ENCODE measurements around the gene ATP5F1B.
"Not testable (repeated sequence)": the region's sequence is repeated elsewhere in the genome, so short reads cannot be mapped to it uniquely, and the experiment has no call there.

The ATP5F1B gene

DNA sequence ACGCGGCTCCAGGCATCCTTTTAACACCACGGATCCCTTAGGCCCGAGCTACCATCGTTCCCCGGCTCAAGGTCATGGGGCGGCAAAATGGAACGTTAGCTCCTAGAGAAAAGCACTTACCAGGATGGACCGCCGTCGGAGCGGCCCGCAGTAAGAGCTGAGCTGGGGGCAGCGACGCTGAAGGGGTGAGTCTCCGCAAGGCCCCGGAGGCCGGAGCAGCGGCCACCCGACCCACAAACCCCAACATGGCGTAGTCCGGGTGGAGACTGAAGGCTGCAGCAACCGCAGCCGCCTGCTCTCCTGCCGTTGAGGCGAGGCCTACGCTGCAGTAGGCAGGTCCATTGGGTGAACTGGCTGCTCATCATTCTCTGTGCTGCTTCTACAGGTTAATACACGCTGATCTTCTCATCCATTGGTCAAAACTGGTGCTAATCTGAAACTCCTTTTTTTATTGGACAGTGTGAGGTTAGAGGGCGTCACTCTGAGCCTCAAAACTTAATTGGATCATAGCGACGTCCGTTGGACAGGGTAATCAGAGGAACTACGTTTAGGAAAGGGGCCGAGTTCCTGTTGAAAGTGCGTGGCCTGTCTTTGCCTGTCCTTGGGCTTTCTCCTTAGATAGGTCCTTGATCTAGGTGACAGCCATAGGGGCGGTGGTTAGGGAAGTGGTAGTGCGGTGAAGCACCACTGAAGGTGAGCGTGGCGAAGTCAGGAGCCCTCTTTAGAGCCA is at the start of gene ATP5F1B:
Gene ATP5F1B, minus strand, starts transcription at position 268 of the 730 bp plus-strand sequence. Its CDS starts 21 bp downstream, at position 247.
- peak; percentile 73 to 79 for DNase-seq (ENCODE audit: low read depth in 2 of 2)

DNA sequence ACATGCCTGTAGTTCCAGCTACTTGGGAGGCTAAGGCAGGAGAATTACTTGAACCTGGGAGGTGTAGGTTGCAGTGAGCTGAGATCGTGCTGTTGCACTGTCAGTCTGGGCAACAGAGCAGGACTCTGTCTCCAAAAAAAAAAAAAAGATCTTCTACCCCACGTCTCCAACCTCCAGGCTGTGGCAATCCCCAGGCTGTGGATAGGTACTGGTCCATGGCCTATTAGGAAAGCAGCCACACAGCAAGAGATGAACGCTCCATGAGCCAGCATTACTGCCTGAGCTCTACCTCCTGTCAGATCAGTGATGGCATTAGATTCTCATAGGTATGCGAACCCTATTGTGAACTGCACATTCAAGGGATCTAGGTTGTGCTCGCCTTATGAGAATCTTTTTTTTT is 48.4 kb upstream of the ATP5F1B start:
- no peak for DNase-seq (ENCODE audit: low read depth in 2 of 2)

DNA sequence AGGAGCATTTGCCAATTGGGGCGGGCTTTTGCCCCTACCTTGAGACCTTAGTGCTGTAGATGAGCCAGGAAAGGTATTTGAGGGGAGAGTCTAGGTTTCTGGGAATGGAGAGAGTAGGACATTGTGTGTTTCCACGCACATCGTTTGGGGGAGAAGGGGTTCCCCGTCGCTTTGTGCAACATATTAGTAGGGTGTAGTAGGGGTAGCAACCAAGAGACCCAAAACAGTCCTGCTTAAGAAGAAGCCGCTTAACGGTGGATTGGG is 43.0 kb upstream of the ATP5F1B start:
- no peak for DNase-seq (ENCODE audit: low read depth in 2 of 2)

DNA sequence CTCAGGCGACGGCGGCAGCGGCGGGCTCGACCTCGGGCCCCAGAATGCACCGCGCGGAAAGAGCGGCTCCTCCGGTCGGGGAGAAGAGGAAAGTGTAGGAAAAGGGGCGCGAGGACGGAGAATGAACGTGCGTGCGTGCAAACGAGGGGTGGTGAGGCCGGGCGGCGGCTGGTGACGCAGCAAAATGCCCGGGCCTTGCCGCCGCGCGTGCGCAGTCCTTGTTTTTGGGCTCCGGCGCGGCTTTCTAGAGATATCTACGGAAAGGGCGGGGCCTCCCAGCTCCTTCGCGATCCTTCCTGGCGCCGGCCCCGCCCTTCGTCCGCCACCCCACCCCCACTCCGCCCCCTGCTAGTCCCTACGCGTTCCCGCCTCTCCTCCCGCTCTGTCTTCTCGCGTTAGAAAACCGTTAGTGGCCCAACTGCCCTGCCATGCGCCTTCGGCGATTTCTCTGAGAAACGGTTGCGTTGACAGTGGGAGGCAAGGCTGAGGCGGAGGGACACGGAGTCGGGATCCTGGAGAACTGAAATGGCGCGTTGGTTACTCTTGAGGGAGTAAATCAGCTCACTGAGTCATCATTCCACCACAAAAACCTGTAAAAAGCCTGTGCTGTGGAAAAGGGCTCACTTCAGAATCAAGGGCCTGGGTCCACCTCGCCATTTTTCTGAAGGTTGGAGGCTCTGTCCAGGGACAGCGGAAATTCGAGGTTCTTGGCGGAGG is 42.5 kb upstream of the ATP5F1B start, which contains the start of gene PTGES3:
Gene PTGES3, minus strand, starts transcription at position 156 of the 717 bp plus-strand sequence. CDS start 285 bp downstream, outside the sequence.
- DNase-seq (ENCODE audit: low read depth in 2 of 2) = peak; percentile 96

DNA sequence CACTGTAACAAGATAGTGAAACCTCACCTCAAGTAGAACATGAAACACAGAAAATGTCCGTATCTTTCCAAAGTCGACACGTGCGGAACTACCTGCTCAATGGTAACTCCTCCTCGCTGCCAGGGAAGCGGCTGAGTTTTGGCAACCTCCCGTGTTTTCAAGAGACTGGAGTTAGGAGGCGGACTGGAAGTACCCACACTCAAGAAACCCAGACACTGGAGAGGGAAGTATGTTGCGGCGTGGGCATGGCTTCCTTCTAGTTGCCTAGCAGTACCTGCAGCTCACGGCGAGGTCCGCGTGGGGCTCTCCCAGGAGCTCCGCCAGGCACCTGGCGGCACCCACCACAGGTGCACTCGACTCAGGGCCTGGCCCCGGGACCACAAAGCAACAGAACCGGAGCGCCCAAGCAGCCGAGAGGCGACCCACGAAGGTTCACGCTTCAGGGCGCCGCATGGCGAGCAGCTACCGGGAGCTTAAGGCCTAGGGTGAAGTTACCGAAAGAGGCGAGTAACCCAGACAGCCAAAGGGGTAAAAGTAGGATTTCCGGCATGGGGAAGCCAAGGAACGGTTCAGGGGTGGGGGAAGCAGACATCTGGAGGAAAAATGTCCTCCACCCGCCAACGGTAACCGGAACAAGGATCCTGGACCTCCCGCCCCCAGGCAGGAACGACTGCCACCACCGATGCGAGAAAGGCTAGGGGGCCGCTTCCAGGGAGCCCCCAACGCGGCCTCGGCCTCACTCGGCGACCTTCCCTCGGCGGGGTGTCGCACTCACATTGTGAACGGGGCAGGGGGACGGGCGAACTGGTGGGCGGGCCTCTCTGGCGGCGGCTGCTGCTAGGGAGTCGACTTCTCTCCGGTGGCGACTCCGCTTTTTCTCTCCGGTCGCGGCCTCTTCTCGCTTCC is 41.7 kb upstream of the ATP5F1B start:
- DNase-seq (ENCODE audit: low read depth in 2 of 2) = peak; percentile 47 to 49

DNA sequence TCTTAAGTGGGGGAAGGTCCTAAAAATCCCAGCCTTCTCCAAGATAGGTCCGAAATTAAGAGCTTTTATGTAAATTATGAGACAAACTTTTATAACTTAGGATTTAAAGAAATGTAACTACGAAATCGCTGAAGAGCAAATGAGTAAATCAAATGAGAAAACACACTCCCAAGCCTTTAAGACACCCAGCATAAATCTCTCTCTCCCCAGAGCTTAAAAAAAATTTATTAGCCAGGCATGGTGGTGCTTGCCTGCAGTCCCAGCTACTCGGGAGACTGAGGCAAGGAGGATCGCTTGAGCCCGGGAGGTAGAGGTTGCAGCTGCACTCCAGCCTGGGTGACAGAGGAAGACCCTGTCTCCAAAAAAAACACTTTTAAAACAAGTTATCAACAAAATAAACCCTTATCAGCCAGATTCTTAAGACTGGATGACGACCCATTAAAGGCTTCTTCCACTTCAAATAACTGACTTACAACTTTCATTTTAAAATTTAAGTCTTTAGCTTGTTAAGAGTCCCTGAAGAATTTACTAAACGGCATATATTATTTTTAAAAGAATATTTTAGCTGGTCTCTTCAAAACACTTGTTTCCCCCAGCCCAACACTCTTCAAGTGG is 39.1 kb upstream of the ATP5F1B start:
- no peak for DNase-seq (ENCODE audit: low read depth in 2 of 2)

DNA sequence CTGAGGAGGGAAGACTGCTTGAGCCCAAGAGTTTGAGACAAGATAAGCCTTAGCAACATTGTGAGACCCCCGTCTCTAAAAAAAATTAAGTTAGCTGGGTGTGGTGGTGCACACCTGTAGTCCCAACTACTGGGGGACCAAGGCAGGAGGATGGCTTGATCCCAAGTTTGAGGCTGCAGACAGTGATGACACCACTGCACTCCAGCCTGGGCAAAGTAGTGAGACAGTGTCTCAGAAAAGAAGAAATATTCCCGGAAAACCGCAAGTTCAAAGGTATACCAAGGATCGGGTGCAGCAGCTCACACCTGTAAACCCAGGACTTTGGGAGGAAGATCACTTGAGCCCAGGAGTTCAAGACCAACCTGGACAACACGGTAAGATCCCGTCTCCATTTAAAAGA is 36.5 kb upstream of the ATP5F1B start:
- DNase-seq (ENCODE audit: low read depth in 2 of 2) = no peak

DNA sequence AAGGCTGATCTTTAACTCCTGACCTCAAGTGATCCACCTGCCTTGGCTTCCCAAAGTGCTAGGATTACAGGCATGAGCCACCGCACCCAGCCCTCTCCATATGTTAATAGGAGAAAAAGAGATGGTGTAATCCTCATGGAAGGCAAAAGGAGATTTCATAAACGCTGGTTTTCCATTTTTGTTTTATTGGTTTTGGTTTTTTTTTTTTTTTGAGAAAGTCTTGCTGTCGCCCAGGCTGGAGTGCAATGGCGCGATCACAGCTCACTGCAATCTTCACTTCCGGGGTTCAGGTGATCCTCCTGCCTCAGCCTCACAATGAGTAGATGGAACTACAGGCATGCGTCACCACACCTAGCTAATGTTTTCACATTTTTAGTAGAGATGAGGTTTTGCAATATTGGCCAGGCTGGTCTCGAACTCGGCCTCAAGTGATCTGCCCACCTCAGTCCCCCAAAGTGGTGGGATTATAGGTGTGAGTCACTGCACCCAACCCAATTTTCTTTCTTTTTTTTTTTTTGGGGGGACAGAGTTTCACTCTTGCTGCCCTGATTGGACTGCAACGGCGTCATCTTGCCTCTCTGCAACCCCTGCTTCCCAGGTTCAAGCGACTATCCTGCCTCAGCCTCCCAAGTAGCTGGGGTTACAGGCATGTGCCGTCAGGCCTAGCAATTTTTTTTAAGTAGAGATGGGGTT is 34.2 kb upstream of the ATP5F1B start:
- no peak for DNase-seq (ENCODE audit: low read depth in 2 of 2)

DNA sequence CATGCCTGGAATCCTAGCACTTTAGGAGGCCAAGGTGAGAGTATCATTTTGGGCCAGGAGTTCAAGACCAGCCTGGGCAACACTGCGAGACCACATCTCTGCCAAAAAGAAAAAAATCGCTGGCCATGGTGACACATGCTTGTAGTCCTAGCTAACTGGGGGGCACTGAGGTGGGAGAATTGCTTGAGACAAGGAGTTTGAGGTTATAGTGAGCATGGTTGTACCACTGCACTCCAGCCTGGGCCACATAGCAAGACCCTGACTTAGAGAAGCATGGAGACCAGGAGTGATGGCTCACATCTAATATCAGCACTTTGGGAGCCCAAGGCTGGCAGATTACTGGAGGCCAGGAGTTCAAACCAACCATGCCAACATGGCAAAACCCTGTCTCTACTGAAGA is 33.1 kb upstream of the ATP5F1B start:
- no peak for DNase-seq (ENCODE audit: low read depth in 2 of 2)

DNA sequence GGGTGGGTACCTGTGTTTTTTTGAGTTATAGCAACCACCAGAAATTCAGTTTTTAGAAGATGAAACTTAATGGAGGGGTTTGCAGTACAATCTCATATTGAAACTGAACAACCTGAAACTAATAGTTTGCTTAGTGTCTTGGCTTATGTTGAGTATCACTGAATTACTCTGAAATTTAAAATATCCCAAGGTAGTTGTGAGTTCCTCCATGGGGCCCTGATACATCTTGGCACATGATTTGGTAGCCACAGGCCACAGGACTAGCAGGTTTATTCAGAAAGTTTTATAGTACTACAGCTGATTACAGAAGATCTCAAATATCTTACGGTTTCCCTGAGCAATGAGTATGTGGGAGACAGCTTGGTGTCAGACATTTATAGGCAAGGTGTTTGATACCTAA is 31.9 kb upstream of the ATP5F1B start:
- no peak for DNase-seq (ENCODE audit: low read depth in 2 of 2)

DNA sequence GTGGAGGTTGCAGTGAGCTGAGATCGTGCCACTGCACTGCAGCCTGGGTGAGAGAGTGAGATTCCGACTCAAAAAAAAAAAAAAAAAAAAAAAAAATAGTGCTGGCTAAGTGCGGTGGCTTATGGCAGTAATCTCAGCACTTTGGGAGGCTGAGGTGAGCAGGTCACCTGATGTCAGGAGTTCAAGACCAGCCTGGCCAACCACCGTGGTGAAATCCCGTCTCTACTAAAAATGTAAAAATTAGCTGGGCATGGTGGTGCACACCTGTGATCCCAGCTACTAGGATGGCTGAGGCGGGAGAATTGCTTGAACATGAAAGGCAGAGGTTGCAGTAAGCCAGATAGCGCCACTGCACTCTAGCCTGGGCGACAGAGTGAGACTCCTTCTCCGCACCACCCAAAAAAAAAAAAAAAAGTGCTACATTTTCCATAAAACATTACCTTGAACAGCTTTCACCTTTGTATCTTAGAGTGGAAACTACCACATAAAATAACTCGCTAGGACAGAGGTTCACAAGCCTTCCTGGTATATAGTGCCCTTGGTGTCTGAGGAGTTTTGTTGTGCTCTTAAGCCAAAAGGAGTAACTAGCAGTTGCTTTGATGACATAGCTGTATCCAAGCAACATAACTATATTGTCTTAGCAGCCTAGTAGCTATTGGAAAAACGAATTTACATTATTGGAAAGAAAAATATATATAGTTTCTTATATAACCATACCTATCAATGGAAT is 31.2 kb upstream of the ATP5F1B start:
- DNase-seq (ENCODE audit: low read depth in 2 of 2) = no peak

DNA sequence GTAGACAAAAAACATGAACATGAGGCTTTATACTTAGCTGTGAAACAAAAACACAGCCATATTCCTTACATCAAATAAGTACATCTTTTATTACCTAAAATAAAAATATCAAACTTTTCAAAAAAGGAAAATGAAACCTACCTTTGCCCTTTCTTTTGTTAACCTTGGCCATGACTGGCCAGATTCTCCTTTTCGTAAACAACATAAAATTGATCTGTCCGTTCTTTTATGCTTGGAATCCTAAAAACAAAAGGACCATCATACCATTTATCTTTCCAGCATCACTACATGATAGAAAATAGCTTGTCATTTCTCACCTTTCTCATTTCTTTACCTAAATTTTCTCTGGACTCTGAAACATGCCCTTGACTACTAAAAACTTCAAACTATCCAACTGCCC is 25.8 kb upstream of the ATP5F1B start:
- no peak for DNase-seq (ENCODE audit: low read depth in 2 of 2)

DNA sequence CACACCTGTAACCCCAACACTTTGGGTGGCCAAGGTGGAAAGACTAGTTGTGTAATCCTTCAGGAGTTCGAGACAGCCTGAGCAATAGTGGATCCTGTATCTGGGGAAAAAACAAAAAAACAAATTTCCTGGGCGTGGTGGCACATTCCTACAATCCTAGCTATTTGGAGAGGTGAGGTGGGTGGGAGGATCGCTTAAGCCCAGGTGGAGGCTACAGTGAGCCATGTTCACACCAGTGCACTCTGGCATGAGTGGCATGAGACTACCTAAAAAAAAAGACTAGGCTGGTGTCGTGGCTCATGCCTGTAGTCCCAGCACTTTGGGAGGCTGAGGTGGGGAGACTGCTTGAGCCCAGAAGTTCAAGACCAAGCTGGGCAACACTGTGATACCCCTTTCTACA is 25.1 kb upstream of the ATP5F1B start:
- DNase-seq (ENCODE audit: low read depth in 2 of 2) = no peak

DNA sequence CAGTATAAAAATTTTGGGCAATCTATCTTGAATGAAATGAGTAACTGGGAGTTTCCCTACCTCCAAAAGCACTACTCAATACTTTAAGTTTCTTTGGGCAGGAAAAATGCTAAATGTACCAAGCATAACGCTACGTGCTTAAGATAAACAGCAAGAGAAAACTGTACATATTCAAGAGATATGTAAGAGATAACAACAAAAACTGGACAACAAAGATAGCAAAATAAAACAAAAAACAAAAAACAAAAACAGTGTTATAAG is 22.3 kb upstream of the ATP5F1B start:
- no peak for DNase-seq (ENCODE audit: low read depth in 2 of 2)

DNA sequence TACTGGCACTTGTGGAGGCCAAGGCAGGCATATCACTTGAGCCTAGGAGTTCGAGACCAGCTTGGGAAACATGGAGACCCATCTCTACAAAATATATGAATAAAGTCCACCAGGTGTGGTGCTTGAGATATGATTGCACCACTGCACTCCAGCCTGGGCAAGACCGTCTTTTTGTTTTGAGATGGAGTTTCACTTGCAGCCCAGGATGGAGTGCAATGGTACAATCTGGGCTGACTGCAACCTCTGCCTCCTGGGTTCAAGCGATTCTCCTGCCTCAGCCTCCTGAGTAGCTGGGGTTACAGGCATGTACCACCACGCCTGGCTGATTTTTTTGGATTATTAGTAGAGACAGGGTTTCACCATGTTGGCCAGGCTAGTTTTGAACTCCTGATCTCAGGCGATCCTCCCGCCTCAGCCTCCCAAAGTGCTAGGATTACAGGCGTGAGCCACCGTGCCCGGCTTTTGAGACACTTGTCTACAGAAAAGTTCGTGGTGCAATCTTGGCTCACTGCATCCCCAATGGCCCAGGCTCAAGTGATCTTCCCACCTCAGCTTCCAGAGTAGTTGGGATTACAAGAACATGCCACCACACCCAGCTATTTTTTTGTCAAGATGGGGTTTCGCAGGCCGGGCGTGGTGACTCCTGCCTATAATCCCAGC is 16.3 kb upstream of the ATP5F1B start:
- DNase-seq (ENCODE audit: low read depth in 2 of 2) = no peak

DNA sequence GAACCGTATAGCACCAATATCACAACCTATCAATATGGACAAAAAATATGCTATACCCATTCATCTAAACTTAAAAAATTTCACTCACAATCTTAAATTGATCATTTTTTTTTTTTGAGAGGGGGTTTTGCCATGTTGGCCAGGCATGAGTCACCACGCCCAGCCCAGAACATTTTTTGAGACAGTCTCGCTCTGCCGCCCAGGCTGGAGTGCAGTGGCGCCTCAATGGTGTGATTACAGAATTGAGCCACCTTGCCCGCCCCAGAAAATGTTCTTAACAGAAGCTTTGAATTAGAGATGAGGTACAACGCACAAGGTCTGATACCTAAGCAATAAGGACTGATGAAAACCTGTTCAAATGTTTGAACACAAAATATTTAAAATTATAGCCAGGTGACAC is 15.8 kb upstream of the ATP5F1B start:
- DNase-seq (ENCODE audit: low read depth in 2 of 2) = no peak

DNA sequence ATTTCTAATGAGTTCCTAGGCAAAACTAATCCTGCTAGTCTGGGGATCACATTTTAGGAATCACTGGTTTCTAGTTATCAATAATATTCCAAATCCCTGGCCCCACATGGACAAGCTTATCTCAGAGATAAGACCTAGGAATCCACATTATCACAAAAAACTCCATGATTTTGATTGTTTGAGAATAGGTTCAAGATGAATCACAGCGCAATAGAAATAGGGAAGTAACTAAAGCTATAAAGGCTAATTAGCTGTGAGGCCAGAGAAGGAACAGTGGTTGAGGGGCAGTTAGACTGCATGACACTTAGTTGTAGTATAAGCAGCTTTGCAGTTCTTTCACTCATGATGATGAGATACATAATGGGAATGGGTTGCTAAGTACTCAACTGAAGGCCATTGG is 13.1 kb upstream of the ATP5F1B start:
- DNase-seq (ENCODE audit: low read depth in 2 of 2) = no peak

DNA sequence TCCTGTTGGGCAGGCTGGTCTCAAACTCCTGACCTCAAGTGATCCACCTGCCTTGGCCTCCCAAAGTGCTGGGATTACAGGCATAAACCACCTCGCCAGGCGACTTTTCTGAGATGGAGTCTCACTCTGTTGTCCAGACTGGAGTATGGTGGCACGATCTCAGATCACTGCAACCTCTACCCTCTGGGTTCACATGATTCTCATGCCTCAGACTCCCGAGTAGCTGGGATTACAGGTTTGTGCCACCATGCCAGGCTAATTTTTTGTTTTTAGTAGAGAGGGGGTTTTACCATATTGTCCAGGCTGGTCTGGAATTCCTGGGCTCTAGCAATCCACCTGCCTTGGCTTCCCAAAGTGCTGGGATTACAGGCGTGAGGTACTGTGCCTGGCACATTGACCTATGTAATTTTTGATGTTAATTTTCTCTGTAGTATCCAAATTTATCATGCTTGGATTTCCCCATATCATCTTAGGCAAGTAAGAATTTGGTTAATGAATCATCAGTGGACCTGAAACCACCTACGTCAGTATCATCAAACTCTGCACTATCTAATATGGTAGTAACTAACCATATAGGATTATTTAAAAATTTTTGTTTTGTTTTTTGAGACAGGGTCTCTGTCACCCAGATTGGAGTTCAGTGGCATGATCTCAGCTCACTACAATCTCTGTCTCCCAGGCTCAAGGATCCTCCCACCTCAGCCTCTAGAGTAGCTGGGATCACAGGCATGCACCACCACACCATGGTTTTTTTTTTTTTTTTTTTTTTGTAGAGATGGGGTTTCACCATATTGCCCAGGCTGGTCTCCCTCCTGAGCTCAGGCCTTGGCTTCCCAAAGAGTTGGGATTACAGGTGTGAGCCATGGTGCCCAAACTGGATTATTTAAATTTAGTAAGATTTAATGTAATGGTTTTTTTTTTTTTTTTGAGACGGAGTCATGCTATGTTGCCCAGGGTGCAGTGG is 11.9 kb upstream of the ATP5F1B start:
- DNase-seq (ENCODE audit: low read depth in 2 of 2) = no peak

DNA sequence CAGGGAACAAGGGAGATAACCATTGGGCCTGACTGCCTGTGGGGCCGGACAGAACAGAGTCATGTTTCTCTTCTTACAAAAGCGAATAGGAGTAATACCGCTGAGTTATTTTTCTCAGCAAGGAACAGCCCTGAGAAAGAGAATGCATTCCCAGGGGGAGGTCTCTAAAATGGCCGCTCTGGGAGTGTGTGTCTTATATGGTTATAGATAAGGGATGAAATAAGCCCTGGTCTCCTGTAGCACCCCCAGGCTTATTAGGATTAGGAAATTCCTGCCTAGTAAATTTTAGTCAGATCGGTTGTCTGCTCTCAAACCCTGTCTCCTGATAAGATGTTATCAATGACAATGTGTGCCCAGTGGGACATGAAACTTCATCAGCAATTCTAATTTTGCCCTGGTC is 8.0 kb upstream of the ATP5F1B start:
- DNase-seq (ENCODE audit: low read depth in 2 of 2) = not testable (repeated sequence)

Data from stimulated activated CD4-positive, alpha-beta T cell treated with anti-CD3 and anti-CD28 coated beads, Interleukin-1b, Interleukin-23, amount 100 ng/mL, for 4 hours (primary cell).